Fibroblast of lung (primary cell): ENCODE data around the gene PTPRU. TPM values are rescaled to one million over a fixed set of nuclear protein-coding genes. Genes with fewer than 3 reads are reported as not detected.

ENCODE experiments used
- DNase-seq, 2 donors: peaks; one replicate each; pipeline versions ENCODE4 v3.0.0 to v3.0.0-alpha.2; 2010; ENCODE audit warnings: low read depth in 2 of 2
- H2AFZ ChIP-seq: 2 replicates; pipeline ENCODE4 v1.5.1; 2012; ENCODE audit warnings: low read length, control low read depth, inconsistent platforms
- H3K27ac ChIP-seq: 2 replicates; pipeline ENCODE4 v1.5.1; 2011; ENCODE audit warnings: low read length, control low read depth; ENCODE audit not compliant: insufficient read depth
- H3K27me3 ChIP-seq: 2 replicates; pipeline ENCODE4 v1.5.1; 2011; ENCODE audit warnings: mild to moderate bottlenecking, low read length; ENCODE audit not compliant: control insufficient read depth, insufficient read depth
- H3K36me3 ChIP-seq: 2 replicates; pipeline ENCODE4 v1.5.1; 2011; ENCODE audit warnings: low read length; ENCODE audit not compliant: control insufficient read depth, insufficient read depth
- H3K4me1 ChIP-seq: 2 replicates; pipeline ENCODE4 v1.5.1; 2011; ENCODE audit warnings: low read length; ENCODE audit not compliant: control insufficient read depth, insufficient read depth; ENCODE audit errors: extremely low read depth
- H3K4me2 ChIP-seq: 2 replicates; pipeline ENCODE4 v1.5.1; 2011; ENCODE audit warnings: low read length, control low read depth; ENCODE audit not compliant: insufficient read depth; ENCODE audit errors: extremely low read depth
- H3K4me3 ChIP-seq, 4 experiments: fragments of 200-600 bp in 1 of 4; sonication (generic) in 1 of 4; replicated peaks in 1 of 4; 2 replicates each; pipeline ENCODE4 v1.5.1; 2011 to 2016; ENCODE audit warnings: low read length in 4 of 4, low read depth in 3 of 4, mild to moderate bottlenecking in 3 of 4, control low read depth in 2 of 4, inconsistent platforms in 1 of 4, mixed read lengths in 1 of 4; ENCODE audit not compliant: insufficient read depth in 1 of 4; ENCODE audit errors: control extremely low read depth in 1 of 4
- H3K79me2 ChIP-seq: 2 replicates; pipeline ENCODE4 v1.5.1; 2012; ENCODE audit warnings: mild to moderate bottlenecking, low read length, inconsistent platforms; ENCODE audit not compliant: control insufficient read depth, insufficient read depth
- H3K9ac ChIP-seq: 2 replicates; pipeline ENCODE4 v1.5.1; 2011; ENCODE audit warnings: mild to moderate bottlenecking, low read length, control low read depth; ENCODE audit not compliant: insufficient read depth
- H3K9me3 ChIP-seq: 2 replicates; pipeline ENCODE4 v1.5.1; 2012; ENCODE audit warnings: low read depth, low read length; ENCODE audit not compliant: control insufficient read depth, insufficient read depth
- H4K20me1 ChIP-seq: 2 replicates; pipeline ENCODE4 v1.5.1; 2011; ENCODE audit warnings: low read length; ENCODE audit not compliant: control insufficient read depth, insufficient read depth; ENCODE audit errors: extremely low read depth
- EZH2 ChIP-seq: IDR thresholded peaks from 2 replicates; pipeline ENCODE4 v1.5.1; 2012; ENCODE audit warnings: low read length, control low read depth, mild to moderate bottlenecking; ENCODE audit errors: missing control alignments
- polyA plus RNA-seq, 2 donors: library from polyadenylated mRNA; depleted of rRNA in 1 of 2; stranded (reverse) in 1 of 2; unstranded in 1 of 2; fragments of >200 nt; gene quantifications; 2 replicates each; pipeline ENCODE4 v1.2.1, GENCODE V29; 2011 to 2012; ENCODE audit warnings: missing spikeins in 1 of 2
- total RNA-seq: library from RNA; depleted of rRNA; stranded (reverse); fragments of >200 nt; gene quantifications from 2 replicates; pipeline ENCODE4 v1.2.1, GENCODE V29; 2014
- TF ChIP-seq, protein P1 (sequence below), 2 donors: IDR thresholded peaks in 1 of 2; conservative IDR thresholded peaks in 1 of 2; 1 replicate in 1 of 2; 2 replicates in 1 of 2; pipeline ENCODE4 v1.5.1; 2011 to 2012; ENCODE audit warnings: low read length in 2 of 2, control low read depth in 1 of 2, inconsistent platforms in 1 of 2, low read depth in 1 of 2, mild to moderate bottlenecking in 1 of 2

PTPRU gene
- total and polyA plus RNA-seq, 2 donors (not counting 1 experiment from before 2014, with no cell fraction given): 1.4 to 25.8 TPM

- no peaks in the 10 kb centered on the region for H3K36me3 ChIP-seq
- H3K9me3 ChIP-seq: no peaks in the 10 kb centered on the region
- no peak overlapping the region for H3K27ac ChIP-seq
- no peak for DNase-seq
- no peak for TF ChIP-seq EZH2
- TF ChIP-seq, protein P1, sequence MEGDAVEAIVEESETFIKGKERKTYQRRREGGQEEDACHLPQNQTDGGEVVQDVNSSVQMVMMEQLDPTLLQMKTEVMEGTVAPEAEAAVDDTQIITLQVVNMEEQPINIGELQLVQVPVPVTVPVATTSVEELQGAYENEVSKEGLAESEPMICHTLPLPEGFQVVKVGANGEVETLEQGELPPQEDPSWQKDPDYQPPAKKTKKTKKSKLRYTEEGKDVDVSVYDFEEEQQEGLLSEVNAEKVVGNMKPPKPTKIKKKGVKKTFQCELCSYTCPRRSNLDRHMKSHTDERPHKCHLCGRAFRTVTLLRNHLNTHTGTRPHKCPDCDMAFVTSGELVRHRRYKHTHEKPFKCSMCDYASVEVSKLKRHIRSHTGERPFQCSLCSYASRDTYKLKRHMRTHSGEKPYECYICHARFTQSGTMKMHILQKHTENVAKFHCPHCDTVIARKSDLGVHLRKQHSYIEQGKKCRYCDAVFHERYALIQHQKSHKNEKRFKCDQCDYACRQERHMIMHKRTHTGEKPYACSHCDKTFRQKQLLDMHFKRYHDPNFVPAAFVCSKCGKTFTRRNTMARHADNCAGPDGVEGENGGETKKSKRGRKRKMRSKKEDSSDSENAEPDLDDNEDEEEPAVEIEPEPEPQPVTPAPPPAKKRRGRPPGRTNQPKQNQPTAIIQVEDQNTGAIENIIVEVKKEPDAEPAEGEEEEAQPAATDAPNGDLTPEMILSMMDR (conservative IDR thresholded peaks at IDR 0.05 in 1 of 2, IDR thresholded peaks at IDR 0.05 in 1 of 2; ENCODE audit: low read depth in 1 of 2, low read length in 2 of 2): no peak
- no peak overlapping the region for H3K9ac ChIP-seq
- H4K20me1 ChIP-seq: no peaks in the 10 kb centered on the region
- no peak overlapping the region for H3K4me2 ChIP-seq
- H2AFZ ChIP-seq: no peak overlapping the region
- no peaks in the 10 kb centered on the region for H3K79me2 ChIP-seq
- H3K4me3 ChIP-seq: no peak overlapping the region
- H3K4me1 ChIP-seq: no peaks in the 10 kb centered on the region
- H3K27me3 ChIP-seq: no peaks in the 10 kb centered on the region
Observed at GRCh38 chr1:29315262-29315661, 78.9 kb downstream of the PTPRU start.

DNA sequence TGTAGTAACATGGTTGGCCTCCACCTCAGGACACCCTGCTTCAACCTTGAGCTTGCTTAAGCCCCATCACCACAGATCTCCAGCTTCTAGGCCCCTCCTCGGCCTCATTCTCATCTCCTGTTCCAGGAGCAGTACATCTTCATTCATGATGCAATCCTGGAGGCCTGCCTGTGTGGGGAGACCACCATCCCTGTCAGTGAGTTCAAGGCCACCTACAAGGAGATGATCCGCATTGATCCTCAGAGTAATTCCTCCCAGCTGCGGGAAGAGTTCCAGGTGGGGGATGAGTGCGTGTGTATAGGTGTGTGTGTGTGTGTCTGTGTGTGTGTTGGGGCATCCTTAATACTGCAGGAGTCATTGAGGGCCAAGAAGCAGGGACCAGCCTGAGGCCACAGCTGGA, 79.6 kb downstream of the PTPRU start:
- no peak overlapping the region for H3K4me2 ChIP-seq
- H3K27me3 ChIP-seq: no peaks in the 10 kb centered on the region
- no peaks in the 10 kb centered on the region for H4K20me1 ChIP-seq
- H3K9me3 ChIP-seq: no peaks in the 10 kb centered on the region
- no peaks in the 10 kb centered on the region for H3K36me3 ChIP-seq
- H3K9ac ChIP-seq: no peak overlapping the region
- no peaks in the 10 kb centered on the region for H3K79me2 ChIP-seq
- no peak for DNase-seq
- H3K4me3 ChIP-seq: no peak overlapping the region
- H3K27ac ChIP-seq: no peak overlapping the region
- H2AFZ ChIP-seq: no peak overlapping the region
- no peaks in the 10 kb centered on the region for H3K4me1 ChIP-seq
- TF ChIP-seq, protein P1 (conservative IDR thresholded peaks at IDR 0.05 in 1 of 2, IDR thresholded peaks at IDR 0.05 in 1 of 2; ENCODE audit: low read depth in 1 of 2, low read length in 2 of 2): no peak
- TF ChIP-seq EZH2: no peak

GRCh38 chr1:29317063-29317915, 81.0 kb downstream of the PTPRU start:
- no peak for DNase-seq
- no peak overlapping the region for H3K9ac ChIP-seq
- no peak overlapping the region for H2AFZ ChIP-seq
- no peaks in the 10 kb centered on the region for H4K20me1 ChIP-seq
- no peak overlapping the region for H3K4me3 ChIP-seq
- no peak overlapping the region for H3K27ac ChIP-seq
- no peak for TF ChIP-seq EZH2
- TF ChIP-seq, protein P1 (conservative IDR thresholded peaks at IDR 0.05 in 1 of 2, IDR thresholded peaks at IDR 0.05 in 1 of 2; ENCODE audit: low read depth in 1 of 2, low read length in 2 of 2): no peak
- no peaks in the 10 kb centered on the region for H3K79me2 ChIP-seq
- H3K4me1 ChIP-seq: no peaks in the 10 kb centered on the region
- no peaks in the 10 kb centered on the region for H3K36me3 ChIP-seq
- H3K4me2 ChIP-seq: no peak overlapping the region
- no peaks in the 10 kb centered on the region for H3K27me3 ChIP-seq
- no peaks in the 10 kb centered on the region for H3K9me3 ChIP-seq
